Forelimb muscle (tissue), 1 donor: Measurements from ENCODE around the gene MRPS16. TPM values are rescaled to one million over a fixed set of nuclear protein-coding genes. Genes with fewer than 3 reads are reported as not detected.

Experiments used
- polyA plus RNA-seq: library from polyadenylated mRNA; unstranded; fragments of 120-200 nt; gene quantifications from one replicate; pipeline ENCODE4 v1.2.1, GENCODE V29; 2013; ENCODE audit not compliant: insufficient read length

Gene MRPS16
- polyA plus RNA-seq, 1 donor: 67.4 TPM

Other genes with a start within 250 kb of the MRPS16 start
- gene P4HA1, start 155.8 kb downstream of the MRPS16 start, polyA plus RNA-seq: 46.6 TPM
- 4.0 TPM for gene NUDT13, start 142.2 kb downstream of the MRPS16 start, polyA plus RNA-seq
- 21.0 TPM for gene ECD, start 84.6 kb downstream of the MRPS16 start, polyA plus RNA-seq
- 23.4 TPM for gene FAM149B1, start 84.5 kb downstream of the MRPS16 start, polyA plus RNA-seq
- 19.8 TPM for gene DNAJC9, start 5.4 kb downstream of the MRPS16 start, polyA plus RNA-seq
- 2.3 TPM for gene CFAP70, start 106.2 kb upstream of the MRPS16 start, polyA plus RNA-seq
- gene ANXA7, start 161.4 kb upstream of the MRPS16 start, polyA plus RNA-seq: 57.9 TPM
- gene MSS51, start 180.9 kb upstream of the MRPS16 start, polyA plus RNA-seq: 62.6 TPM
- gene PPP3CB, start 243.4 kb upstream of the MRPS16 start, polyA plus RNA-seq: 176 TPM